Measurements from ENCODE around the gene PHF19.

PHF19 gene

GRCh38 chr9:120839146-120839545 lies 37.8 kb downstream of the PHF19 start:
- no peak for DNase-seq (ENCODE audit: low read depth, low spot score)
- no peak overlapping the region for H3K4me3 ChIP-seq (ENCODE audit: low read length)

- no peak for DNase-seq (ENCODE audit: low read depth, low spot score)
- H3K4me3 ChIP-seq (ENCODE audit: low read length) = no peak overlapping the region
These were observed 39.1 kb downstream of the PHF19 start for GRCh38 chr9:120837921-120838320.

- DNase-seq (ENCODE audit: low read depth, low spot score) = no peak
- no peak overlapping the region for H3K4me3 ChIP-seq (ENCODE audit: low read length)
These were observed 43.7 kb downstream of the PHF19 start for GRCh38 chr9:120833325-120833724.

- H3K4me3 ChIP-seq (ENCODE audit: low read length) = no peak overlapping the region
- DNase-seq (ENCODE audit: low read depth, low spot score) = no peak
These were observed 44.2 kb downstream of the PHF19 start for GRCh38 chr9:120832807-120833206.

- DNase-seq (ENCODE audit: low read depth, low spot score) = no peak
- no peak overlapping the region for H3K4me3 ChIP-seq (ENCODE audit: low read length)
These were observed 46.1 kb downstream of the PHF19 start for GRCh38 chr9:120830865-120831264.

GRCh38 chr9:120830151-120830550 lies 46.8 kb downstream of the PHF19 start:
- DNase-seq (ENCODE audit: low read depth, low spot score) = no peak
- no peak overlapping the region for H3K4me3 ChIP-seq (ENCODE audit: low read length)

GRCh38 chr9:120829650-120830049 lies 47.3 kb downstream of the PHF19 start:
- no peak for DNase-seq (ENCODE audit: low read depth, low spot score)
- H3K4me3 ChIP-seq (ENCODE audit: low read length) = no peak overlapping the region

GRCh38 chr9:120820095-120820494 lies 56.9 kb downstream of the PHF19 start:
- no peak for DNase-seq (ENCODE audit: low read depth, low spot score)
- H3K4me3 ChIP-seq (ENCODE audit: low read length) = no peak overlapping the region

GRCh38 chr9:120818595-120818994 lies 58.4 kb downstream of the PHF19 start:
- H3K4me3 ChIP-seq (ENCODE audit: low read length) = no peak overlapping the region
- DNase-seq (ENCODE audit: low read depth, low spot score) = no peak

- DNase-seq (ENCODE audit: low read depth, low spot score) = no peak
- no peak overlapping the region for H3K4me3 ChIP-seq (ENCODE audit: low read length)
These were observed 61.9 kb downstream of the PHF19 start for GRCh38 chr9:120815075-120815474.

- no peak overlapping the region for H3K4me3 ChIP-seq (ENCODE audit: low read length)
- no peak for DNase-seq (ENCODE audit: low read depth, low spot score)
These were observed 68.1 kb downstream of the PHF19 start for GRCh38 chr9:120808931-120809330.

GRCh38 chr9:120807607-120808379 lies 69.2 kb downstream of the PHF19 start:
- no peak for DNase-seq (ENCODE audit: low read depth, low spot score)
- no peak overlapping the region for H3K4me3 ChIP-seq (ENCODE audit: low read length)

All from Jurkat, Clone E6-1 (cell line).